ENCODE results near the gene UBE4B.
A peak's percentile ranks its signal among the peaks of the same experiment; 100 is the strongest.
"Not testable (repeated sequence)": the region's sequence is repeated elsewhere in the genome, so short reads cannot be mapped to it uniquely, and the experiment has no call there.

UBE4B gene

DNA sequence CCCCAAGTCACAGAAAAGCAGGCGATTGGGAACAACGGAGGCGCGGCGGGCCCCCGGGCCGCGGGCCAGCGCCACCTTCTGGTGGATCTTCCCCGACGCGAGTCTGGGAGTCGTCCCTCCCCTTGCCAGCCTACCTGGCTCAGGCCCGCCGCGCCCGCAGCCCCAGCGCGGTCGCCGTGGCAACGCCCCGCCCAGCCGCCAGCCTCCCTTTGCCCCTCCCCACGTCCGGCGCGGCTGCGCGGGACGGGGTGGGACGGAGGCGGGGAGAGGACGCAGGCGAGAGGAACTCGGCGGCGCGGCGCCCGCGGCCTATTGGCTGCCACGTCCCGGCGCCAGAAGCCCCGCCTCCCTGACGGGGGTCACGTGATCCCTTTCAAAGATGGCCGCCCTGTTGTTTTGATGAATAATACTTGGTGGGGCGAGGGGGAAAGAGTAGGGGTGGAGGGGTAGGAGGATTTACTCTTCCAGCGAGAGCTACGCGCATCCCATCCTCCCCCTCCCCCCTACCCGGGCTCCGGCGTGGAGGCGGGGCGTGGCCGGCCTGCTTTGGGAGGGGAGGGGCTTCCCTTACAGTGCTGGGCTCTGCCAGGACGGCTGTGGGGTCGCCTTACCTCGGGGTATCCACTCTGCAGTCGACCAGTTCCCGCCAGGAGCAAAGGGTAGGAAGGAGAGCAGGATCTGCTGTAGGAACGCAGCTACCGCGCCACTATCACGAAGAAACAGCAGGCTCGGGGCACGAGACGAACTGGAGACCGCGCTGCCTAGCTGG lies at the start of gene UBE4B:
UBE4B (plus strand) TSS at position 369 of the 769 bp plus-strand sequence. CDS start 713 bp downstream, outside the sequence.
- peak within 1 kb of the TSS; percentile 94 for H3K27ac Mint-ChIP-seq
- H3K27me3 Mint-ChIP-seq, result no peaks in the 10 kb centered on the region
- H3K9me3 Mint-ChIP-seq (ENCODE audit: low read depth), result no peaks in the 10 kb centered on the region
- H3K4me1 Mint-ChIP-seq (ENCODE audit: low read depth), result peaks cover 26% of the 10 kb centered on the region
- H3K36me3 Mint-ChIP-seq, result peaks cover 3% of the 10 kb centered on the region
- H3K4me3 Mint-ChIP-seq, result peak within 1 kb of the TSS; percentile 90

- no peak overlapping the region for H3K4me3 Mint-ChIP-seq
- H3K27ac Mint-ChIP-seq, result no peak overlapping the region
- H3K4me1 Mint-ChIP-seq (ENCODE audit: low read depth), result no peaks in the 10 kb centered on the region
- no peaks in the 10 kb centered on the region for H3K9me3 Mint-ChIP-seq (ENCODE audit: low read depth)
- H3K36me3 Mint-ChIP-seq, result peaks cover 5% of the 10 kb centered on the region
- H3K27me3 Mint-ChIP-seq, result no peaks in the 10 kb centered on the region
Observed at GRCh38 chr1:9984253-9984652, 48.5 kb upstream of the UBE4B start.

DNA sequence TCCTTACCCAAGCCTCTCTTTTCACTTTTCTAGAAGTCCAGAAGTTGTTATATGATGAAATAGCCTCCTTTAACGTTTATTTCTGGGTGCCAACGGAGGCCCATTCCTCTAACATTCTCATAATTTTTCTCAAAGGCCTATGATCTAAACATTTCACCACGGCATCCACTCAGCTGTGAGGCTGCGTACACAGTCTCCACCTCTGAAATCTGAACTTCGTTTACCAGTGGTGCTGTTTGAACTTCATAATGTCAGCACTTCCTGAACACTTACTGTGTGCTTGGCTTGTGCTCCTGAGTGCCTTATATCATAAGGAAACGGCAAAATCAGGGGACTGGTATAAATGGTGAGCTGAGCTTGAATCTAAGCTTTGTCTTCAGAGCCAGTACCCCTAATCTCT lies 47.8 kb upstream of the UBE4B start:
- Mint-ChIP-seq H3K36me3 (peaks cover 5% of the 10 kb centered on the region), H3K27ac (no peak overlapping the region), H3K9me3 (ENCODE audit: low read depth) (no peaks in the 10 kb centered on the region), H3K4me3 (no peak overlapping the region), H3K27me3 (no peaks in the 10 kb centered on the region), H3K4me1 (ENCODE audit: low read depth) (no peaks in the 10 kb centered on the region)

- H3K4me3 Mint-ChIP-seq, result no peak overlapping the region
- H3K27me3 Mint-ChIP-seq, result peaks cover 5% of the 10 kb centered on the region
- H3K36me3 Mint-ChIP-seq, result no peaks in the 10 kb centered on the region
- no peaks in the 10 kb centered on the region for H3K9me3 Mint-ChIP-seq (ENCODE audit: low read depth)
- H3K27ac Mint-ChIP-seq, result no peak overlapping the region
- no peaks in the 10 kb centered on the region for H3K4me1 Mint-ChIP-seq (ENCODE audit: low read depth)
Observed at GRCh38 chr1:9989773-9990172, 43.0 kb upstream of the UBE4B start.

- Mint-ChIP-seq H3K4me3 (no peak overlapping the region), H3K36me3 (no peaks in the 10 kb centered on the region), H3K9me3 (ENCODE audit: low read depth) (no peaks in the 10 kb centered on the region), H3K4me1 (ENCODE audit: low read depth) (no peaks in the 10 kb centered on the region), H3K27me3 (peaks cover 5% of the 10 kb centered on the region), H3K27ac (no peak overlapping the region)
Observed at GRCh38 chr1:9990944-9991343, 41.8 kb upstream of the UBE4B start.

DNA sequence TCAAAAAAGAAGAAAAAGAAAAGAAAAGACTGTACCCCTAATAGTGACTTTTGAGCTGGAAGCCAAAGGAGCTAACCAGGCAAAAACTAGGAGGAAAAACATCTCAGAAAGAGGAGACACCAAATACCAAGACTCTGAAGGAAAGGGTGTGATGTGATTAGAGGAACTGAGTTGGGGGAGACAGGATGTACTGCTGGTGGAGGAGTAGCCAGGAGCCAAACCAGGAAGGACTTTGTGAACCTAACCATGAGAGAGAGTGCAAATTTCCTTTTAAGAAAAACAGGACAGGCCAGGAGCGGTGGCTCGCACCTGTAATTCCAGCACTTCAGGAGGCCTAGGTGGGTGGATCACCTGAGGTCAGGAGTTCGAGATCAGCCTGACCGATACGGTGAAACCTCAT lies 39.8 kb upstream of the UBE4B start:
- no peaks in the 10 kb centered on the region for H3K9me3 Mint-ChIP-seq (ENCODE audit: low read depth)
- H3K36me3 Mint-ChIP-seq, result no peaks in the 10 kb centered on the region
- peaks cover 6% of the 10 kb centered on the region for H3K4me1 Mint-ChIP-seq (ENCODE audit: low read depth)
- peaks cover 10% of the 10 kb centered on the region for H3K27me3 Mint-ChIP-seq
- H3K4me3 Mint-ChIP-seq, result no peak overlapping the region
- H3K27ac Mint-ChIP-seq, result no peak overlapping the region

- H3K4me1 Mint-ChIP-seq (ENCODE audit: low read depth), result peaks cover 9% of the 10 kb centered on the region
- no peak overlapping the region for H3K27ac Mint-ChIP-seq
- H3K9me3 Mint-ChIP-seq (ENCODE audit: low read depth), result no peaks in the 10 kb centered on the region
- no peaks in the 10 kb centered on the region for H3K36me3 Mint-ChIP-seq
- H3K4me3 Mint-ChIP-seq, result no peak overlapping the region
- H3K27me3 Mint-ChIP-seq, result peaks cover 14% of the 10 kb centered on the region
Observed at GRCh38 chr1:9993561-9994075, 39.1 kb upstream of the UBE4B start.

- Mint-ChIP-seq H3K27me3 (peaks cover 21% of the 10 kb centered on the region), H3K4me1 (ENCODE audit: low read depth) (peaks cover 11% of the 10 kb centered on the region), H3K36me3 (no peaks in the 10 kb centered on the region), H3K4me3 (peak within 1 kb of the TSS; percentile 86), H3K27ac (no peak within 1 kb of the TSS), H3K9me3 (ENCODE audit: low read depth) (no peaks in the 10 kb centered on the region)
Observed at GRCh38 chr1:9996624-9997582, 35.9 kb upstream of the UBE4B start, which contains the start of gene RBP7. Gene RBP7, plus strand, starts transcription at chr1:9997228. Its CDS starts 31 bp downstream, at chr1:9997259.

GRCh38 chr1:10001016-10001665 lies 31.6 kb upstream of the UBE4B start:
- Mint-ChIP-seq H3K4me1 (ENCODE audit: low read depth) (peaks cover 11% of the 10 kb centered on the region), H3K27ac (no peak overlapping the region), H3K9me3 (ENCODE audit: low read depth) (no peaks in the 10 kb centered on the region), H3K36me3 (no peaks in the 10 kb centered on the region), H3K4me3 (no peak overlapping the region), H3K27me3 (peaks cover 20% of the 10 kb centered on the region)

DNA sequence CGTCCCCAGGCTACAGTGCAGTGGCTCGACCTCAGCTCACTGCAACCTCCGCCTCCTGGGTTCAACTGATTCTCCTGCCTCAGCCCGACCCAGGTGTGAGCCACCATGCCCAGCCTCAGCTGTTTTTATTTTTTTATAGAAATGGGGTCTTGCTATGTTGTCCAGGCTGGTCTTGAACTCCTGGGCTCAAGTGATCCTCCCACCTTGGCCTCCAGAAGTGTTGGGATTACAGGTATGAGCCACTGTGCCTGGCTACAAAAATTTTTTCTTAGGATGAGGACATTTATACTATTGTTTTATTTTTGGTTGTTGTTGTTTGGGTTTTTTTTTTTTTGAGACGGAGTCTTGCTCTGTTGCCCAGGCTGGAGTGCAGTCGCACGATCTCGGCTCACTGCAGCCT lies 27.5 kb upstream of the UBE4B start:
- not testable (repeated sequence) for H3K27me3 Mint-ChIP-seq; H3K36me3 Mint-ChIP-seq; H3K9me3 Mint-ChIP-seq (ENCODE audit: low read depth); H3K4me3 Mint-ChIP-seq; H3K27ac Mint-ChIP-seq; H3K4me1 Mint-ChIP-seq (ENCODE audit: low read depth)

DNA sequence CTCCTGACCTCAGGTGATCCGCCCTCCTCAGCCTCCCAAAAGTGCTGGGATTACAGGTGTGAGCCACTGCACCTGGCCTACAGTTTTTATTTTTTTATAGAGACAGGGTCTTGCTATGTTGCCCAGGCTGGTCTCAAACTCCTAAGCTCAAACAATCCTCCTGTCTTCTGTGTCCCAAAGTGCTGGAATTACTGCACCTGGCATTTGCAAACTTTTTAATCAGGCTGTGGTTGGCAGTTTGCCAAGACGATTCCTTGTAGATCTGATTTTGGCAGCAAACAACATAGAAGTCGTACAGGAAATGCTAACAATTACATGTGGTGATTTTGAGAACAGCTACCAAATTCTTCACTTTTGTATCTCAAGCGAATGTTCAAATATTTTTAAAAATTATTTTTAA lies 25.6 kb upstream of the UBE4B start:
- H3K9me3 Mint-ChIP-seq (ENCODE audit: low read depth), result no peaks in the 10 kb centered on the region
- H3K4me1 Mint-ChIP-seq (ENCODE audit: low read depth), result no peaks in the 10 kb centered on the region
- H3K27ac Mint-ChIP-seq, result no peak overlapping the region
- peaks cover 4% of the 10 kb centered on the region for H3K27me3 Mint-ChIP-seq
- H3K4me3 Mint-ChIP-seq, result no peak overlapping the region
- H3K36me3 Mint-ChIP-seq, result no peaks in the 10 kb centered on the region

DNA sequence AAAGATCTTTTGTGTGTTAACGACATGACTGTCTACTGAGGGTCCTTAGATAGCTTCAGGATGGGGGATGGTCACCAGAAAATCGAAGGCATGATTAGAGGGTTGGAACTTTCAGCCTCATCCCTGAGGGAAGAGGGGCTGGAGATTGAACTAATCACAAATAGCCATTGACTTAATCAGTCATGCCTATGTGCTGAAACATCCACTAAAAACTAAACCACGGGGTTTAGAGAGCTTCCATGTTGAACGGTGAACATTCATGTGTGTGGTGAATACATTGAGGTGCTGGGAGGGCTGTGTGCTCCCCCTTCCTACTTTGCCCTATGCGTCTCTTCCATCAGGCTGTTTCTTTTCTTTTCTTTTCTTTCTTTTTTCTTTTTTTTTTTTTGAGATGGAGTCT lies 18.7 kb upstream of the UBE4B start:
- Mint-ChIP-seq H3K36me3 (no peaks in the 10 kb centered on the region), H3K4me1 (ENCODE audit: low read depth) (no peaks in the 10 kb centered on the region), H3K4me3 (no peak overlapping the region), H3K27ac (no peak overlapping the region), H3K27me3 (peaks cover 2% of the 10 kb centered on the region), H3K9me3 (ENCODE audit: low read depth) (no peaks in the 10 kb centered on the region)

- Mint-ChIP-seq H3K4me1 (ENCODE audit: low read depth) (no peaks in the 10 kb centered on the region), H3K27me3 (peaks cover 2% of the 10 kb centered on the region), H3K36me3 (no peaks in the 10 kb centered on the region), H3K9me3 (ENCODE audit: low read depth) (no peaks in the 10 kb centered on the region), H3K27ac (no peak overlapping the region), H3K4me3 (no peak overlapping the region)
Observed at GRCh38 chr1:10019561-10019960, 13.2 kb upstream of the UBE4B start.

GRCh38 chr1:10020086-10020485 lies 12.7 kb upstream of the UBE4B start:
- Mint-ChIP-seq H3K36me3 (no peaks in the 10 kb centered on the region), H3K4me1 (ENCODE audit: low read depth) (no peaks in the 10 kb centered on the region), H3K27me3 (peaks cover 2% of the 10 kb centered on the region), H3K27ac (no peak overlapping the region), H3K4me3 (no peak overlapping the region), H3K9me3 (ENCODE audit: low read depth) (no peaks in the 10 kb centered on the region)

- not testable (repeated sequence) for H3K36me3 Mint-ChIP-seq; H3K27me3 Mint-ChIP-seq; H3K4me3 Mint-ChIP-seq; H3K9me3 Mint-ChIP-seq (ENCODE audit: low read depth); H3K27ac Mint-ChIP-seq; H3K4me1 Mint-ChIP-seq (ENCODE audit: low read depth)
Observed at GRCh38 chr1:10020678-10021077, 12.1 kb upstream of the UBE4B start.
